Epithelial cell of proximal tubule (primary cell): ENCODE data around the gene FBXO4. TPM values are rescaled to one million over a fixed set of nuclear protein-coding genes. Genes with fewer than 3 reads are reported as not detected.

Experiments used
- DNase-seq: peaks from one replicate; pipeline ENCODE4 v3.0.0-alpha.2; 2011; ENCODE audit warnings: low read depth
- H3K4me3 ChIP-seq: 2 replicates; pipeline ENCODE4 v1.5.1; 2011; ENCODE audit warnings: low read depth, mild to moderate bottlenecking, low read length
- total RNA-seq: library from RNA; depleted of rRNA; stranded (reverse); fragments of >200 nt; gene quantifications from 2 replicates; pipeline ENCODE4 v1.2.3, GENCODE V29; 2015
- TF ChIP-seq, protein P1 (sequence below): conservative IDR thresholded peaks from 2 replicates; pipeline ENCODE4 v1.5.1; 2012; ENCODE audit warnings: low read depth, mild to moderate bottlenecking, low read length

Gene FBXO4
- total RNA-seq, 1 donor from 2014 or later = 9.9 TPM

- no peak for DNase-seq
- H3K4me3 ChIP-seq = no peak overlapping the region
- TF ChIP-seq, protein P1, sequence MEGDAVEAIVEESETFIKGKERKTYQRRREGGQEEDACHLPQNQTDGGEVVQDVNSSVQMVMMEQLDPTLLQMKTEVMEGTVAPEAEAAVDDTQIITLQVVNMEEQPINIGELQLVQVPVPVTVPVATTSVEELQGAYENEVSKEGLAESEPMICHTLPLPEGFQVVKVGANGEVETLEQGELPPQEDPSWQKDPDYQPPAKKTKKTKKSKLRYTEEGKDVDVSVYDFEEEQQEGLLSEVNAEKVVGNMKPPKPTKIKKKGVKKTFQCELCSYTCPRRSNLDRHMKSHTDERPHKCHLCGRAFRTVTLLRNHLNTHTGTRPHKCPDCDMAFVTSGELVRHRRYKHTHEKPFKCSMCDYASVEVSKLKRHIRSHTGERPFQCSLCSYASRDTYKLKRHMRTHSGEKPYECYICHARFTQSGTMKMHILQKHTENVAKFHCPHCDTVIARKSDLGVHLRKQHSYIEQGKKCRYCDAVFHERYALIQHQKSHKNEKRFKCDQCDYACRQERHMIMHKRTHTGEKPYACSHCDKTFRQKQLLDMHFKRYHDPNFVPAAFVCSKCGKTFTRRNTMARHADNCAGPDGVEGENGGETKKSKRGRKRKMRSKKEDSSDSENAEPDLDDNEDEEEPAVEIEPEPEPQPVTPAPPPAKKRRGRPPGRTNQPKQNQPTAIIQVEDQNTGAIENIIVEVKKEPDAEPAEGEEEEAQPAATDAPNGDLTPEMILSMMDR = no peak
Measured at GRCh38 chr5:41921166-41921565, 3.9 kb upstream of the FBXO4 start.

- TF ChIP-seq, protein P1 = no peak
- DNase-seq = no peak
- no peak overlapping the region for H3K4me3 ChIP-seq
Measured at GRCh38 chr5:41921874-41922273, 3.2 kb upstream of the FBXO4 start.

GRCh38 chr5:41924526-41924871 is 582 bp upstream of the FBXO4 start:
- peak overlapping the region; percentile 75 for H3K4me3 ChIP-seq
- TF ChIP-seq, protein P1 = no peak
- no peak for DNase-seq

GRCh38 chr5:41925555-41925951 is 472 bp downstream of the FBXO4 start:
- peak overlapping the region; percentile 75 for H3K4me3 ChIP-seq
- DNase-seq = no peak
- TF ChIP-seq, protein P1 = no peak

- TF ChIP-seq, protein P1 = no peak
- DNase-seq = no peak
- no peak overlapping the region for H3K4me3 ChIP-seq
Measured at GRCh38 chr5:41927604-41928003, 2.5 kb downstream of the FBXO4 start.

DNA sequence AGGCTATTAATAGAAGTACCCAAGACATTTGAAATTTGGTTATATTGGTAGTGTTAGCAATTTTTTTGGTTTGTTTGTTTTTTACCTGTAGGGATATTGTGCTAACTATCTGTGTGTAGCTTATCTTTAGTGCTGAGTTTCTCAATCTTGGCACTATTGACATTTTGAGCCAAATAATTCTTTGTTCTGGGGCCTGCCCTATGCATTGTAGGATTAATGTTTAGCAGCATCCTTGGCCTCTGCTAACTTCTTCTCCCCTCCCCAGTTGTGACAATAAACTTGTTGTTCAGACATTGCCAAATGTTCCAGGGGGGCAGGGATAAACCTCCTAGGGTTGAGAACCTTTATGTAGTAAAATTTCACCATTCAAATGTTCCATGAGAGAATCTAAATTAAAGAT is 4.0 kb downstream of the FBXO4 start:
- TF ChIP-seq, protein P1 = no peak
- no peak for DNase-seq
- H3K4me3 ChIP-seq = no peak overlapping the region

- TF ChIP-seq, protein P1 = no peak
- no peak overlapping the region for H3K4me3 ChIP-seq
- DNase-seq = no peak
Measured at GRCh38 chr5:41932770-41933169, 7.7 kb downstream of the FBXO4 start.
